Mammary epithelial cell (primary cell): ENCODE data around the gene CNST.
"Not testable (repeated sequence)": the region's sequence is repeated elsewhere in the genome, so short reads cannot be mapped to it uniquely, and the experiment has no call there.

Experiments
- EZH2 ChIP-seq: IDR thresholded peaks from 2 replicates; pipeline ENCODE4 v1.6.1; 2012; ENCODE audit warnings: low read length, inconsistent platforms, borderline replicate concordance
- TF ChIP-seq, protein P1 (sequence below), 2 donors: IDR thresholded peaks in 1 of 2; conservative IDR thresholded peaks in 1 of 2; 2 replicates each; pipeline ENCODE4 v1.5.1; 2011 to 2012; ENCODE audit warnings: inconsistent platforms in 2 of 2, low read length in 2 of 2, mild to moderate bottlenecking in 2 of 2, control low read depth in 1 of 2, low read depth in 1 of 2; ENCODE audit not compliant: insufficient read depth in 1 of 2; ENCODE audit errors: extremely low read depth in 1 of 2

DNA sequence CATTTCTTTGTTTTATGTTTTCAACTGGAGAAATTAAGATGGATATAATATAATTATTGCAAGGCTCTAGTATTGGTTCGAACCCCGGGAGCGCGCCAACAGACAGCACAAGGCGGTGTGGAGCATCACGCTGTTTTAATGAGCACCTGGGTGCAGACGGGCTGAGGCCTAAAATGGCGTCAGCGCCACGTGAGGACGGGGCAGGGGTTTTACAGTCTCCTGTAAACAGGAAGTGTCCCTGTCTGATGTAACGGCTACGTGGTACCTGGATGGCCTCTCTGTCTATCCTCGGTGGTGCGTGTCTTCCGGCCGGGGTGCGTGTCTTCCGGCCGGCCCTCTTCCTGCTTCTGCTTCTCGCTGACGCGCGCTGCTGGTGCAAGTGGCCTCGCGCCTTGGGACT lies 68.4 kb downstream of the CNST start:
- TF ChIP-seq, protein P1, sequence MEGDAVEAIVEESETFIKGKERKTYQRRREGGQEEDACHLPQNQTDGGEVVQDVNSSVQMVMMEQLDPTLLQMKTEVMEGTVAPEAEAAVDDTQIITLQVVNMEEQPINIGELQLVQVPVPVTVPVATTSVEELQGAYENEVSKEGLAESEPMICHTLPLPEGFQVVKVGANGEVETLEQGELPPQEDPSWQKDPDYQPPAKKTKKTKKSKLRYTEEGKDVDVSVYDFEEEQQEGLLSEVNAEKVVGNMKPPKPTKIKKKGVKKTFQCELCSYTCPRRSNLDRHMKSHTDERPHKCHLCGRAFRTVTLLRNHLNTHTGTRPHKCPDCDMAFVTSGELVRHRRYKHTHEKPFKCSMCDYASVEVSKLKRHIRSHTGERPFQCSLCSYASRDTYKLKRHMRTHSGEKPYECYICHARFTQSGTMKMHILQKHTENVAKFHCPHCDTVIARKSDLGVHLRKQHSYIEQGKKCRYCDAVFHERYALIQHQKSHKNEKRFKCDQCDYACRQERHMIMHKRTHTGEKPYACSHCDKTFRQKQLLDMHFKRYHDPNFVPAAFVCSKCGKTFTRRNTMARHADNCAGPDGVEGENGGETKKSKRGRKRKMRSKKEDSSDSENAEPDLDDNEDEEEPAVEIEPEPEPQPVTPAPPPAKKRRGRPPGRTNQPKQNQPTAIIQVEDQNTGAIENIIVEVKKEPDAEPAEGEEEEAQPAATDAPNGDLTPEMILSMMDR (conservative IDR thresholded peaks at IDR 0.05 in 1 of 2, IDR thresholded peaks at IDR 0.05 in 1 of 2; ENCODE audit: extremely low read depth in 1 of 2, insufficient read depth in 1 of 2, low read depth in 1 of 2, low read length in 2 of 2) = not testable (repeated sequence)
- TF ChIP-seq EZH2 = not testable (repeated sequence)
